ENCODE results near the gene RAPH1. TPM values are rescaled to one million over a fixed set of nuclear protein-coding genes. Genes with fewer than 3 reads are reported as not detected.
"Not testable (repeated sequence)": the region's sequence is repeated elsewhere in the genome, so short reads cannot be mapped to it uniquely, and the experiment has no call there.

RAPH1 gene
- total RNA-seq, 1 donor from 2014 or later: 18.3 TPM

GRCh38 chr2:203544402-203544801 lies 9.3 kb upstream of the RAPH1 start:
- DNase-seq (ENCODE audit: low spot score): no peak

GRCh38 chr2:203543898-203544328 lies 8.8 kb upstream of the RAPH1 start:
- no peak for DNase-seq (ENCODE audit: low spot score)

GRCh38 chr2:203540598-203540997 lies 5.5 kb upstream of the RAPH1 start:
- DNase-seq (ENCODE audit: low spot score): not testable (repeated sequence)

GRCh38 chr2:203538237-203538636 lies 3.1 kb upstream of the RAPH1 start:
- not testable (repeated sequence) for DNase-seq (ENCODE audit: low spot score)

DNA sequence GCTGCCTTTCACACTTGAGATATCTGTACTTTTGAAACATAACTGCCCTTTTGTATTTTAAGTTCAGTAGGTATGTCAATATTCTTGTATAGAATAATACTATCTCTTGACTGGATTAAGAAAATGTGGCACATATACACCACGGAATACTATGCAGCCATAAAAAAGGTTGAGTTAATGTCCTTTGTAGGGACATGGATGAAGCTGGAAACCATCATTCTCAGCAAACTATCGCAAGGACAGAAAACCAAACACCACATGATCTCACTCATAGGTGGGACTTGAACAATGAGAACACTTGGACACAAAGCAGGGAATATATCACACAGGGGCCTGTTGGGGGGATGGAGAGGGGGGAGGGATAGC lies 1.5 kb upstream of the RAPH1 start:
- not testable (repeated sequence) for DNase-seq (ENCODE audit: low spot score)

DNA sequence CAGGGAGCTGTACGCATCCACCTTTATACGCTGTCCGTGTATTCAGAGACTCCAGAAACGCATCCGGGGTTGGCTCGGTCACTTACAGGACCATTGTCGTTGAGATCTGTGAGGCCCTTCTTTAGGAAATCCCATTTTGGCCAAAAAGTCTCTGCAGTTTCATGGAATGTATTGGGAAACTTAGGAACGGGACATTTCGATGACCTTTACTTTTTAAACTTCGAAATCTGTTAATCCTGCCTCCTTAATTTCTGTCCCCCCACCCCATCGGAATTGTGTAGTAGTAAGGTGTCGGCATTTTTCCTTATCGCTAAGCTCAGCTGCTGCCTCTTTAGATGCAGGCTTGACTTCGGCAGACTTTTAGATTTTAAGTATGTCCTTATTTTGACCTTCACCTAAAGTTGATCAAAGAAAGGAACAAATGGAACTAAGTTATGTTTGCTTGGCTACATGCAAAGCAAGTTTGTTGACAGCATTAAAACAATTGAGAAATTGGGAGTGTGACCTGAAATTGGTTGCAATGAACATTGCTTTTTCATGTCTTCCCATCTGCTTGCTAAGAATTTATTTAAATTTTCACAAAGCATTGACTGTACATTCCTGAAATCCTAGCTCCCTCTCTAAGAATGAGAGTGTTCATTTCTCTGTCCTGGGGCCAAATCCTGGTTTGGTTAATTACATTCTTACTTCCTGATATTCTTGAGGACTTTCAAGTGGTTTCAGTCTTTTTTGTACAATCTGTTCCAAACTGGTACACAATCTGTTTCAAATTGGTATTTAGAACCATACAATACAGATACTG lies 884 bp upstream of the RAPH1 start:
- no peak for DNase-seq (ENCODE audit: low spot score)

DNA sequence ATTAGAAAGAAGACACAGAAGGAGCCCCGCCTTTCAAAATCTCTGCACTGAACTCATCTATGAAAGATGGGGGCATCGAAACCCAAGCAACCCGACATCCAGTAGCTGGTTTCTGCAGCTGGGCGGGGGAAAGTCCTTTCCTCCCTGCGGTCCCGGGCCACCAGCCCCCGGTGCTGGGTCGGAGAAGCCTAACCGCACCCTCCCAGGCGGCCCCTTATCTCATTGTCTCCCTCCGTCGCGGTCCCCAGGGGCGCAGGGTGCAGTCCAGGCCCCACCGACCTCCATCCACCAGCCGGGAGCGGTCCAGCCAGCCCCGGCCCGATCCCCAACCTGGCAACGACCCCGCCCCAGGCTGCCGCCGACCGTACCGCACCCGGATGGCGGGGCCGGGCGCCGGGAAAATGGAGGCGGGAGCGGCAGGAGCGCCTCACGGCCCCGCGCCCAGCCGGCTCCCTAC lies 452 bp downstream of the RAPH1 start:
- DNase-seq (ENCODE audit: low spot score): peak; percentile 39

GRCh38 chr2:203533676-203534591 lies 1.2 kb downstream of the RAPH1 start:
- DNase-seq (ENCODE audit: low spot score): peak; percentile 46

DNA sequence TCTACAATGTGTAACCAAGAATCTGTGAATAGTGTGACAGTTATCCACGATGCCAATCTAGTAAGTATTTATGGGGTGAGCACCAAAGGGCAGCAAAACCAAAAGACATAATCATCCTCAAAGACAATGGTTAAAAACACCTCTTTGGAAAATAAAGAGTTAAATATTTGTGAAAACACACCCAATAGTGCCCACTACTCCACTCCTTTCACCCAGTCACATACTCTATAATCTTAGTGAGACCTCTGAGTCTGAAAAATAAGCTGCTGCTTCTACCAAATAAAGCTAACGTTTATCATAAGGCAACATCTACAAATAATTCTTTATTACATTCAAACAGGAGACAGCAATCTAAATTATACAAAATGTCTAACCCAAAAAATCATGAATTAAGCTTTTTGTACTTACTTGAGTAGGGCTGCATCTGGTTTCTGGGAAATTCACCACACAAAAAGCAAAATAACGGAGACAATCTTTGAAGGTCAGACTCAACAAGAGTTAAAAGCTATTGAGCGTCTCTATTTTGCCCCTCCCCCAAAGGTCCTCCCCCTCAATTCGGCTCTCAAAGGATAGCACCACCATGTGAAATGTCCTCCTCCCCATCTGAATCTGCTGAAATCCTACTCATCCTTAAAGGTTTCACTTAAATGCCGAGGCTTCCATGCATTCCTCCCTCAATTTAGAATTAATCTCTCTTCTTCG lies 2.0 kb downstream of the RAPH1 start:
- peak; percentile 61 for DNase-seq (ENCODE audit: low spot score)

- no peak for DNase-seq (ENCODE audit: low spot score)
Observed at GRCh38 chr2:203527719-203528118, 7.4 kb downstream of the RAPH1 start.

- DNase-seq (ENCODE audit: low spot score): not testable (repeated sequence)
Observed at GRCh38 chr2:203513268-203513667, 21.8 kb downstream of the RAPH1 start.

DNA sequence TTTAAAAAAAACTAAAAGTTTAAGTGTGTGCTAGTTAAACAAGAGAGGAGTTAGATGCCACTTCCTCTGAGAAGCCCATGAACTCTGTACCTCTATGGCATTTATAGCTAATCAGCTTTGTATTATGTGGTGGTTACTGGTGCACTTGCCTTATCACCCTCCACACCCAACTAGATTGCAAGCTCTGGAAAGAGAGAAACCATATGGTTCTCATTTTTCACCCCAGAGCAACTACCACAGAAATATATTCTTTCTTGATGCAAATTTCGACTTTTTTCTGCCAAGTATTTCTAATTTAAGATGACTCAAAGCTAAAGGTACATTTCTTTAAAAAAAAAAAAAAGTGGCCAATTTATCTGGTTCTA lies 24.2 kb downstream of the RAPH1 start:
- no peak for DNase-seq (ENCODE audit: low spot score)

DNA sequence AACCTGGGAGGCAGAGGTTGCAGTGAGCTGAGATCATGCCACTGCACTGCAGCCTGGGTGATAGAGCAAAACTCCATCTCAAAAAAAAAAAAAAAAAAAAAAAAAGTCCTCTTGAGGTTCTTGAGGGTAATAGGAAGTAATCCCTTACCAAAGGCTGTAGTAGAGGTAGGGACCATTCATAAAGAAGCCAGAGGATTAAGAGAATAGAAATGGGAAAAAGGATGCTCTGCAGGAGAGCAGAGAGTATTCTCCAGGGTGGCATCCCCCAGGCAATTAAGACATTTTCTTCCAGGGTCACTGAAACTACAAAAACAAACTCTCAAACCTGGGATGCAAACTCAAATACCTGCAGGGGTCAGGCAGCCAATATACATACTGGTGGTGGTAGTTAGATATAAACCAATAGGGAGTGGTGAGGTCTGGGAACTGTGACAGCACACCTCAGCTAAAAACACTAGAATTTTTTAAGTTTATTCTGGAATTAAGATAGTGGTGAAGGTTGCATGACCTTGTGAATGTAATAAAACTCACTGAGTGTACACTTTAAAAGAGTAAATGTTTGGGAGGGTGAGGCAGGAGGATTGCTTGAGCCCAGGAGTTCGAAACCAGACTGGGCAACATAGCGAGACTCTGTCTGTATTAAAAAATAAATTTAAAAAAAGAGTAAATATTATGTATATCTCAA lies 24.7 kb downstream of the RAPH1 start:
- no peak for DNase-seq (ENCODE audit: low spot score)

GRCh38 chr2:203503460-203503859 lies 31.6 kb downstream of the RAPH1 start:
- DNase-seq (ENCODE audit: low spot score): not testable (repeated sequence)

GRCh38 chr2:203501873-203502272 lies 33.2 kb downstream of the RAPH1 start:
- DNase-seq (ENCODE audit: low spot score): no peak

- peak; percentile 8 for DNase-seq (ENCODE audit: low spot score)
Observed at GRCh38 chr2:203500951-203501350, 34.1 kb downstream of the RAPH1 start.

GRCh38 chr2:203500297-203500696 lies 34.8 kb downstream of the RAPH1 start:
- DNase-seq (ENCODE audit: low spot score): no peak

DNA sequence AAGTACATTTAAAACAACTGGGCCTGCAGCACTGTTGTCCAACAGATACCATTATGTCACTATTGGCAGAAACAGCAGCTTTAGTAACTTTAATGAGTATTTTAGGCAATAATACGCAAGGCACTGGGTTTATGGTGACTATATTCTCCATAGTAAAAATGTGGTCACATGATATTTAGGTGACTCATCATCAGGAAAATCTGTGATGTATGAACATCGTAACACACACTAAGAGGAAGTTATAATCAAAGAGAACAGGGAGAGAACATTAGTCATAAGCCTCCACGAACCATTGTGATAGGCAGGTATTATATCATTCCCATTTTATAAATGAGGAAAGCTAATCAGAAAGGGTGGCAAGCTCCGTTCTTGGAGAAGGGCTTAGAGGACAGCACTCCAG lies 36.9 kb downstream of the RAPH1 start:
- peak; percentile 29 for DNase-seq (ENCODE audit: low spot score)

DNA sequence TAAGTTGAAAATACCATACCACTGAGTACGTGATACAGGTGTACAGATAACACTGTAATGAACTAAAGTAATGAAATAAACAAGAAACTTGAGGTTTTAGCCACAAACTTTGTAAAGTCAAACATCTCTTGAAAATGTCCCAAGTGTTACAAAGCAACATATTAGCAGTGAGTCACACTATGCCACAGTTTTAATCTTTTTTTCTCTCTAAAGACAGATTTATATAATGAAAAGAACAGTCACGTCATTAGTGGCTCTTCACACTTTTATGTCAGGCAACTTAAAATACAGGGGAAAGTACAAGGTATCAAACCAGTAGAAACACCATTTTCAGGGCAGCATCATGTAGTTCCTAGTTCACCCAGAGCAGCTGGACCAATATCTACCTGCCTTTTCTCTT lies 42.1 kb downstream of the RAPH1 start:
- DNase-seq (ENCODE audit: low spot score): no peak

DNA sequence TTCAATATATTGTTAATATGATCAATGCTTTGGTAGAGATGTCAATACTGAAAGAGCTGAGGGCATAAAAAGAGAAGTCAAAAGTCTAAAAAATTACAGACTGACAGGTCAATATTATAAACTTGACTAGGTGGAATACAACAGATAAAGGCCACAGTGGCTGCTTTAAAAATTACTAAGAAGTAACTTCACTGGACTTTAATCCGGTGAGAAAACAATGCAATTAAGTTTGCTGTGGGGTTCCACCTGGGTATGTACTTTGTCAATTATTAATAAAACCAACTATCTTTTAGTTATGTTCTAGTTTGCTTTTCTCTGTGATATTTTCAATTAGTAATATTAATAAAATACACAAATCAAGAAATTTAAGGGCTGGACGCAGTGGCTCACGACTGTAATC lies 44.7 kb downstream of the RAPH1 start:
- DNase-seq (ENCODE audit: low spot score): no peak

- DNase-seq (ENCODE audit: low spot score): no peak
Observed at GRCh38 chr2:203489531-203489930, 45.6 kb downstream of the RAPH1 start.
